Astrocyte (in vitro differentiated cells and primary cell): ENCODE measurements around the gene RGS1.

ENCODE experiments used
- CTCF ChIP-seq: IDR thresholded peaks from 2 replicates; pipeline ENCODE4 v1.5.1; 2011; ENCODE audit warnings: low read depth, mild to moderate bottlenecking, inconsistent platforms, low read length, moderate library complexity; ENCODE audit not compliant: insufficient read depth
- EZH2 ChIP-seq: IDR thresholded peaks from 2 replicates; pipeline ENCODE4 v1.6.1; 2012; ENCODE audit warnings: mild to moderate bottlenecking, low read length, inconsistent platforms; ENCODE audit not compliant: insufficient read depth

GRCh38 chr1:192563129-192563528 is 12.4 kb upstream of the RGS1 start:
- TF ChIP-seq CTCF, result no peak
- no peak for TF ChIP-seq EZH2
